IPS-11a (cell line): ENCODE measurements around the gene ATXN7L1.

Experiments used
- H3K4me3 ChIP-seq: one replicate; pipeline ENCODE4 v1.5.1; 2013; ENCODE audit warnings: low read depth, low read length, control low read depth

ATXN7L1 gene

GRCh38 chr7:105752671-105753275, 123.6 kb downstream of the ATXN7L1 start:
- no peak overlapping the region for H3K4me3 ChIP-seq

GRCh38 chr7:105751054-105751453, 125.3 kb downstream of the ATXN7L1 start:
- H3K4me3 ChIP-seq, result no peak overlapping the region

GRCh38 chr7:105748701-105749100, 127.7 kb downstream of the ATXN7L1 start:
- no peak overlapping the region for H3K4me3 ChIP-seq

GRCh38 chr7:105745681-105746330, 130.6 kb downstream of the ATXN7L1 start:
- H3K4me3 ChIP-seq, result no peak overlapping the region

- no peak overlapping the region for H3K4me3 ChIP-seq
These were observed 132.1 kb downstream of the ATXN7L1 start for GRCh38 chr7:105744258-105744657.

- no peak overlapping the region for H3K4me3 ChIP-seq
These were observed 132.9 kb downstream of the ATXN7L1 start for GRCh38 chr7:105743351-105744090.

- no peak overlapping the region for H3K4me3 ChIP-seq
These were observed 133.6 kb downstream of the ATXN7L1 start for GRCh38 chr7:105742787-105743186.

GRCh38 chr7:105741982-105742381, 134.4 kb downstream of the ATXN7L1 start:
- no peak overlapping the region for H3K4me3 ChIP-seq

GRCh38 chr7:105738133-105738532, 138.3 kb downstream of the ATXN7L1 start:
- H3K4me3 ChIP-seq, result no peak overlapping the region

- H3K4me3 ChIP-seq, result no peak overlapping the region
These were observed 142.2 kb downstream of the ATXN7L1 start for GRCh38 chr7:105734233-105734632.

- H3K4me3 ChIP-seq, result no peak overlapping the region
These were observed 145.4 kb downstream of the ATXN7L1 start for GRCh38 chr7:105731042-105731441.

GRCh38 chr7:105728028-105728427, 148.4 kb downstream of the ATXN7L1 start:
- no peak overlapping the region for H3K4me3 ChIP-seq

- no peak overlapping the region for H3K4me3 ChIP-seq
These were observed 151.7 kb downstream of the ATXN7L1 start for GRCh38 chr7:105724688-105725087.

- H3K4me3 ChIP-seq, result no peak overlapping the region
These were observed 152.8 kb downstream of the ATXN7L1 start for GRCh38 chr7:105723572-105723971.

GRCh38 chr7:105721571-105722104, 154.8 kb downstream of the ATXN7L1 start:
- H3K4me3 ChIP-seq, result no peak overlapping the region

GRCh38 chr7:105719919-105720318, 156.5 kb downstream of the ATXN7L1 start:
- no peak overlapping the region for H3K4me3 ChIP-seq

- H3K4me3 ChIP-seq, result no peak overlapping the region
These were observed 157.0 kb downstream of the ATXN7L1 start for GRCh38 chr7:105719395-105719794.

GRCh38 chr7:105718511-105718925, 157.9 kb downstream of the ATXN7L1 start:
- H3K4me3 ChIP-seq, result no peak overlapping the region

- H3K4me3 ChIP-seq, result no peak overlapping the region
These were observed 160.9 kb downstream of the ATXN7L1 start for GRCh38 chr7:105715528-105715927.

- H3K4me3 ChIP-seq, result no peak overlapping the region
These were observed 162.6 kb downstream of the ATXN7L1 start for GRCh38 chr7:105713488-105714465.

- no peak overlapping the region for H3K4me3 ChIP-seq
These were observed 163.5 kb downstream of the ATXN7L1 start for GRCh38 chr7:105712877-105713276.
